Right lobe of liver (tissue), 4 donors: ENCODE measurements around the gene CHERP.

Experiments used
- CTCF ChIP-seq, 4 donors: fragments of 200-600 bp in 3 of 4; fragments of 450-650 bp in 1 of 4; IDR thresholded peaks; one replicate each; pipeline versions ENCODE4 v1.5.1 to v1.8.0; 2016 to 2022; ENCODE audit warnings: antibody characterized with exemption in 4 of 4, mild to moderate bottlenecking in 2 of 4
- POLR2A ChIP-seq: fragments of 450-650 bp; IDR thresholded peaks from one replicate; pipeline ENCODE4 v1.6.1; 2017; ENCODE audit warnings: antibody characterized with exemption, mild to moderate bottlenecking
- donor health status: DM: no; HTN: no; CAD: no.
- donor health status: DM: no; HTN: no; CAD: no.
- donor health status: DM: no; HTN: yes; CAD: no.

GRCh38 chr19:16569609-16570320, 27.5 kb upstream of the CHERP start:
- TF ChIP-seq CTCF (IDR thresholded peaks at IDR 0.05), result no peak
- TF ChIP-seq POLR2A, result no peak
